NCI-H187 (cell line): Measurements from ENCODE around the gene STAB2.
A peak's percentile ranks its signal among the peaks of the same experiment; 100 is the strongest.

Experiments
- DNase-seq, 2 experiments: peaks; one replicate each; lab custom pipeline; 2025; lab: John Stamatoyannopoulos, UW

The STAB2 gene

DNA sequence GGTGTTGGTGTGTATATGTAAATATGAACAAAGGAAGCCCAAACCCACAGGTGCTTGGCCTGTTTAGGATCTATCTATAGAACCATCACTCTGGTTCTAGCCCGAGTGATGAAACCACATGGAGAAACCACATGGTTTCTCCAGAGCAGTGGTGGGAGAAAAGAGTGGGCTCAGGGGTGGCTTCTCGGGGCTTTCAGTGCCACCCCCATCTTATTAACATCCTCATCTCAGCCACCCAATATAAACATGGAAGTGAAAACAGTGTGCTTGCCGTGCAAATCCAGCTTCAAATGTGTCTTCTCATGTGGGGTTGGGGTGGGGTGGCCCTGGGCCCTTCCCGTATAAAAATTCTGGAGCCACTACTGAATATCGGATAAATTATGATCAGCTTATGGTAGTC lies 109.0 kb downstream of the STAB2 start:
- no peak for DNase-seq

DNA sequence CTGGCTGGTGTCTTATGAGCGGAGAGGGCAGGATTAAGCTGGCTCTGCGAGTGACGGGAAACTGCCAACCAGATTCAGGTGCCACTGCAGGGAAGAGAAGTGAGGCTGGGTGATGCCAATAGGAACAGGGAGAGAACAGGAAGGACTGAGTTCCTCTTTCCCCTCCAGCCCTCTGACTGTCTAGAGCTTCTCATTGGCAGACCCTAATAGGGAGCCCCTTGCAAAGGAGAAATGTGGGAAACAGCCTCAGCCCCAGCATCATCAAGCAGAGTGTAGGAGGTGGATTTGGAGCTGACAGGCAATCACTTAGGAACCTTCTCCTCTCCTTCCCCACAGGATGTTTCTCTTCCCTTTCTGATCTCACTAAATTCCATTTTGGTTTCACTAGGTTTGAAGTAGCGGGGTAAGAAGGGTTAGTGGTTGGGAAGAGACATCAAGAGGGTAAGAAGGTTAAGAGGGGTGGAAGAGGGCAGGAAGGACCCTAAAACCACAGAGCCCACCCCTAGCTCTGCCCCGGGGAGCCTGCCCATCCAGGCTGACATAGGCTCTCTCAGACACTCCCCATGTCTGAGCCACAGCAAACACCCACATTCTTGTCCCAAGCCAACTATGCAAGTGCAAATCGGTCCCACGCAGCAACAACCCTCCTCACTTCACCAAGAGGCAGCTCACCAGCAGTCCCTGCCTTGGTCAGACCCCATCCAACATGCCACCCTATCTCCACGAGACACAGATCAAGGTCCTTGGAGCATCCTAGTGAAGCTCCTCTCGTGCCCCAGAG lies 111.1 kb downstream of the STAB2 start:
- no peak for DNase-seq

DNA sequence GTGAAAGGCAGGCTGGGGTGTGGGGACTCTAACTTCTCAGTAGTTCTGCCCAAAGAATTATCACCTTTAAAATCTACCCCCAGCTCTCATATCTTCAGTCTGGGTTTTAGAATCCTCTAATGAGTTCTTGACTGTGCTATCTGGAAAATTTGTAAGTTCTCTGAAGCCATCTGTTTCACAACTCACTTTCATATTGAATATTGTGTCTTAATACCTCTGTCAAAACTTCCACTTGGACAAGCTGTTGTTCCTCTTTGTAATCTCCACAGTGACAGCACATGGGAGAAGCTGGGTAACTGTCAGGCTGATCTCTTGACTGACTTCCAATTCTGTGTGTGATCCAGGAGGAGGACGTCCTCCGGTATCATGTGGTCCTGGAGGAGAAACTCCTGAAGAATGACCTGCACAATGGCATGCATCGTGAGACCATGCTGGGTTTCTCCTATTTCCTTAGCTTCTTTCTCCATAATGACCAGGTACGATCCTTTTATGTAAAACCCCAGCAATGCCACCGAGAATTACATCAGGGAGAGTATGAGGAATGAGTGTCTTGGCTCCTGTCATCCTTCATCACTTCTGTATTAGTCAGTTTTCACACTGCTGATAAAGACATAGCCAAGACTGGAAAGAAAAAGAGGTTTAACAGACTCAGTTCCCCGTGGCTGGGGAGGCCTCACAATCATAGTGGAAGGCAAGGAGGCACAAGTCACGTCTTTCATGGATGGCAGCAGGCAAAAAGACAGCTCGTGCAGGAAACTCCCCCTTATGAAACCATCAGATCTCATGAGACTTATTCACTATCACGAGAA lies 111.9 kb downstream of the STAB2 start:
- DNase-seq, result no peak

- no peak for DNase-seq
These were observed 118.0 kb downstream of the STAB2 start for GRCh38 chr12:103705098-103705497.

DNA sequence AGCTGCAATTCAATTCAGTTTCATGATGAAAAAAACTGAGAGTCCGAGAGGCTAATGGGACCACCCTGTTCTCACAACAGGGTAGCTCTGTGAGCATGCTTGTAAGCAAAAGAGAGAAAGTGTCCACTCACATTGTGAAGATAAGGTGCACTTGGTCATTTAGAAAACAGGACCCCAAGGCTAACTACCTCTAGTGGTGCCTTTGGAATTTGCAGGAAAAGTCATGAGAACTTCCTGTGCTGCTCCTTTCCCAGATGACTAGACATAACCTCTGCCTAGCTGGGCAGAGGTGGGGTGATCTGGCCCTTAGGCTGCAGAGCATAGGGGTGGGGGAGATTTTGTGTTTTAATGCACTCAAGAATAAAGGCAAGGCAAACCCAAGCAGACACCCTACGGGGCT lies 118.9 kb downstream of the STAB2 start:
- DNase-seq, result no peak

DNA sequence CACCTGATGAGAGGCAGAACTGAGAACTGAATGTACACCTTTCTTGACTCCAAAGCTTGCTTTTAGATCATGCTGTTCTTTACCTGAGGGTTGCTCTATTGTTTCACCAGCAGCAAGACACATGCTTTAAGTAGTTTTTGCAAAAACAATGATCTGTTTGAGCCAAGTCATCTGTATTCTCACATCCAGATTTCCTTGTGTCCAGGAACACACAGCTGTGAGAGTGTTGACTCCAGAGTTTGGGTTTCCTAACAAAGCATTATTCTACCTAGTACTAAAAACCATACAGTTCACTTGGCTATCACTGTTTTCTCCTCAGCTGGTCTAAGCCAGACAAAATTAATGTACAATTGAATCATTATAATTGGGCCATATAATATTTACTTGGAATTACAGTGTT lies 120.4 kb downstream of the STAB2 start:
- DNase-seq, result no peak

DNA sequence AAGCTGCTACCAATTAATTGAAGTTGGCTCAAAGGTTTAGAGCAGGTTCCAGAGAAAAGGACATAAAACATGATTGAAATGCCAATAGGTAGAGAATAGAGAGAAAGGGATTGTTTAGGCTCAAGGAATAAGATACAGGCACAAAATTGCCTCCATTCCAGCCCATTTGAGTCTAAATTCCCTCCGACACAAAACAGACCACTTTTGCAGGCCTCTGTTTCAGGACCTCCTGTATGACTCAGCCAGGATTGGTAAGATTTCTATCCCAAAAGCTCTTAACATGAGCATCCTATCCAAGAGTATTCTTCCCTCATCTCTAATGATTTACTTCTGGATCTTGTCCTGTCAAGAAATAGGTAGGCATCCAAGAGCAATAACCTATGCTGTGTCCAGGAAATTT lies 123.5 kb downstream of the STAB2 start:
- DNase-seq, result no peak

- DNase-seq, result no peak
These were observed 125.1 kb downstream of the STAB2 start for GRCh38 chr12:103712216-103712615.

DNA sequence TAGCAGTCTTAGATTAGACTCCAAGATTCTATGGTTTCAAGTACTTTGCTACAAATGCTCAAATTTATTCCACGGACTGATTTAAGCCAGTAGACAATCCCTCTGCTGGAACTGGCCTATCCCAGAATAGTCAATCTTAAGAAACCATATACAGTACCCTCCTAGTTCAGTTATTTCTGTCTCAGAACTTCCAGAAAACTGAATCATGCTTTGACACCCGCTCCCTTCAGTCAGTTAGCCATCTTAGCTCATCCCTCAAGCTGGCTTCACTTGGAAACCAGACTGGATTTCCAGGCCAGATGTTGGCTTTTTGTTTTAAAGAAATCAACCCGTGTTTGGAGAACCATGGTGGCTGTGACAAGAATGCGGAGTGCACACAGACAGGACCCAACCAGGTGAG lies 128.4 kb downstream of the STAB2 start:
- no peak for DNase-seq

DNA sequence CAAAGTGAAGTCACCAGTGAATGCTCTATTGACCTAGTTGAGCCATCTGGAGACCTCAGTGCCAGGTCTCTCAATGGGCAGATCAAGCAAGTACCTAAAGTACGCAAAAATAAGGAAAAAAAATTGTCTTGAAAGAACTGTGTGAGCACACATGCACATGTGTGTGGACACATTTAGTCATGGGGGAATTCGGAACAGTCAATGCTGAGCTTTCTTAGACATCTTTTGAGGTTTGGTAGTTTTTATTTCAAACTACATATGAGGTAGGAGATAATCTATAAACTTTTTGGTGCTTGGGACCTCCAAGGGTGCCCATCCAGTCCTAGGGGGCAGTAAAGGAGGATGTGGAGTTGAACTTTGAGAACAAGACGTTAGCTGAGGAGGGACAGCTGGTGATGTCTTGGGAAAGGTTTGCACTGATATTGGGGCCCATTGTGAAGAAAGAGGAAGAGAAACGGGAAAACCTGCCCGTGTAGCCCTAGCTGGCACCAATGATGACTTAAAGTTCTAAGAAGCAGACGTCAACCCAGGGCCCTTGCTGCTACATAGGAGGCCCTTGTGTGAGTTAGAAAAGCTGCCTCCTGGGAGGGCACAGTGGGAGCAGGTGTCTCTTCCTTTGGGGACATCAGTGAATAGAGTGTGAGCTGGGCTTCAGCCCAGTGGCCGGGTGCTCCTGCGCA lies 129.6 kb downstream of the STAB2 start:
- DNase-seq, result no peak

DNA sequence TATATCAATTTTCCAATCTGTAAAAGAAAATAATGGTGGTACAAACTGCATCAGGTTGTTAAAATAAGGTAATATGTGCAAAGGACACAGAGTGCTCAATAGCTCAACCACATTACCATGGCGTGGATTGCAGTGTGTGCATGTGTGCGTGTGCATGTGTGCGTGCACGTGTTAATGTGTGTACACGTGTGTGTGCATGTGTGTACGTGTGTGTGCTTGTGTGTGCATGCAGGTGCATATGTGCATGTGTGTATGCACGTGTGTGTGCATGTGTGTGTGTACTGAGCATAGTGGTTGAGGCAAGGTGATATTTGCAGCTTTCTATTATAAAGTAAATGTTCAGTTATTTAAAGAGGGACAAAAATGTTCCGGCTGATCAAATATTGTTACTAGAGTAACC lies 138.3 kb downstream of the STAB2 start:
- DNase-seq, result no peak

- DNase-seq, result no peak
These were observed 140.6 kb downstream of the STAB2 start for GRCh38 chr12:103727638-103728037.

DNA sequence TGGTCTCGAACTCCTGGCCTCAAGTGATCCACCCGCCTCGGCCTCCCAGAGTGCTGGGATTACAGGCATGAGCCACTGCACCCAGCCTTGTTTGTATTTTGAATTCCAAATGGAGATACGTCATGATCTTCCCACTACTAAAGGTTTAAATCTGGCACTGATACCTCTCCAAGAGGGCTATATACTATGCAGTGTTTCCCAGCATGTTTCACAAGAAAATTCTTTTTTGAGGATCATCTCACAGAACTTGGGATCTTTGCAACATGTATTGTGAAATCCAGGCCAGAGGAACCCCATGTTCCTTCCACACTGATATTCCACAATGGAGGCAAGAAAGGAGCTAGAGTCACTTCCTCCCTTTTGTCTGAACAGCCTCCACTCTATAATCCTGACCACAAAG lies 141.2 kb downstream of the STAB2 start:
- no peak for DNase-seq

- no peak for DNase-seq
These were observed 142.4 kb downstream of the STAB2 start for GRCh38 chr12:103729499-103729898.

GRCh38 chr12:103731539-103731938 lies 144.5 kb downstream of the STAB2 start:
- no peak for DNase-seq

- no peak for DNase-seq
These were observed 147.8 kb downstream of the STAB2 start for GRCh38 chr12:103734863-103735262.

DNA sequence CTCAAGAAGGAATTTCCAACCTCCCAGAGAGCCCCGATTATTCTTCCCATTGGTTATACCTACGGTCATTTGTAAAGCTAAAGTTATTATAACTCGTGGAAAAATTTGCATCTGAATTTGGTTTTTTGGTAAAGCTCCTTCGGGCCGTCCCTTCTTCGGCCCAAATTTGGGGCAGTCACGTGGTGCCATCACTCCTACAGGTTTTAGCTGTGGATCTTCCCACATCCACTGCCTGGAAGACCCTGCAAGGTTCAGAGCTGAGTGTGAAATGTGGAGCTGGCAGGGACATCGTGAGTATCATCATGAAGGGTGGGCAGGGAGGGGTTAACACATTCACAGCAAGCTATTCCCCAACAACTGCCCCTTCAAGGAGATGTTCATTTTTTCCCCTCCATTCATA lies 148.2 kb downstream of the STAB2 start:
- DNase-seq, result no peak

- no peak for DNase-seq
These were observed 149.5 kb downstream of the STAB2 start for GRCh38 chr12:103736572-103736971.

DNA sequence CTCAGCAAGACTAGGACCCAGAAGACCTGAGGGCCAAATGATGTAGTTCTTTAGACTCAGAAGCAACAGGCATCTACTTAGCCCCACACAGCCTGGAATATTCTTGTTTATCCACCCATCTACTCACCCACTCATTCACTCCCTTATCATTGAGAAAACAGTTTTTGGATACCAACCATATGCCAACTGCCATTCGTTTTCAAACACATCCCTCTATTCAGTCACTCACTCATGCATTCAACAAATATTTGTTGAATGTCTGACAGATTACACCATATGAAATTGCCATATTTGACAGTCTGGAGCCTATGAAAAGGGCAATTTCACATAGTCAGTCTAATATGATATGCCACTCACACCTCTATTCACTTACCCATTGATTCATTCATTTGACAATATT lies 150.8 kb downstream of the STAB2 start:
- DNase-seq, result no peak

DNA sequence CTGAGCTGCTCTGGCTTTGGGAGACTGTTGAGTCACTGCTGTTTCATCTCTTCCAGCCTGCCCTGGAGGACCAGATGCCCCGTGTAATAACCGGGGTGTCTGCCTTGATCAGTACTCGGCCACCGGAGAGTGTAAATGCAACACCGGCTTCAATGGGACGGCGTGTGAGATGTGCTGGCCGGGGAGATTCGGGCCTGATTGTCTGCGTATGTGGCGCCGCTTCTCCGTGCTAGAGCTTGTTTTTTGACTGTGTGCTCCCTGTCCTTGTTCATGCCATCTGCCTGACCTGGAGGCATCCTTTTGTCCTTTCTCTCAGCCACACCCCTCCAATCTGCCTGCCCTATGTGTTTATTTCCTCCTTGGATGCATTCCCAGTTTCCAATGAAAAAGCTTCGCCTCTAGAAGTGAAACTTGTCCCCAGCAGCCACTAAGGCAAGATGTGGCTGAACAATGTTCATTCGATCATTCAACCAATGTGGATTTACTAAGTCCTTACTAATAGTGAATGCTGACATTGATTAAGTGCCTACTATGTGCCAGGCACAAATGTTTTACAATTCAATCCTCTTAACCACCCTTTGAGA lies 155.4 kb downstream of the STAB2 start:
- peak in 1 of 2 experiments; percentile 8 for DNase-seq

DNA sequence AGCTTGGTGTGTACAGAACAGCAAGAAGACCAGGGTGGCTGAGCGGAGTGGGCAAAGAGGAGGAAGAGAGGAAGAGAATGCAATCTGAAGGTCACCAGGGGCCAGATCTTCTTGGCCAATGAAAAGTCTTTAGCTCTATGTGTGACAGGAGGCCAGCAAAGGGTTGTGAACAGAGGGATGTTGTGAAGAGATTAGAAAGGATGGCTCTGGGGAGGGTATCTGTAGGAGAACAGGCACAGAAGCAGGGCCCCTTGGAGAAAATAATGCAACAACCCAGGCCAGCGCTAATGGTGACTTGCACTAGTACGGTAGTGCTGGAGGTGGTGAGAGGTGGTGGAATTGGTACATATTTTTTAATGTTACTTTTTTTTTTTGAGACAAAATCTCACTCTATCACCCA lies 156.7 kb downstream of the STAB2 start:
- no peak for DNase-seq

DNA sequence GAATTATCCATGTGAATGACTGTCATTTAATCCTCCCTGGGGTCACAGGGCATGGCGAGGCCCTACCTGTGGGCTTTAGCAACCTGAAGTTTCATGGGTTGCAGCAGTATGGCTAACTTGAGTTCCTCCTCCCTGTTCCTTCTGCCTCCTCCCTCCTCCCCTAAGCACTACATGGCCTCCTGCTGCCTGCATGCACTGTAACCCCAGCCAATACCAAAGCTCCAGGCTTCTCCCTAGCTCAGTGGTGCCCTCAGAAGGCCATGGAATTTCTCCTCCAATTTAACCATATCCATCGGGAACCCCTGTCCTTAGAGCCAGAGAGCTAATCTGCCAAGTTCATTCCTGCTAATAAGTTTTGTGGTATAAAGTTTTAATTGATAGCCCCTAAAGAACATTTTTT lies 158.9 kb downstream of the STAB2 start:
- DNase-seq, result no peak

GRCh38 chr12:103748002-103748401 lies 160.9 kb downstream of the STAB2 start:
- DNase-seq, result no peak
